Endothelial cell (in vitro differentiated cells): ENCODE measurements around the gene ACAA1. TPM values are rescaled to one million over a fixed set of nuclear protein-coding genes. Genes with fewer than 3 reads are reported as not detected.

Experiments
- DNase-seq: peaks from one replicate; pipeline ENCODE4 v3.0.0; 2021; ENCODE audit warnings: low spot score
- H3K27ac Mint-ChIP-seq: one replicate; pipeline ENCODE4 v1.8.0; 2021; ENCODE audit warnings: mixed read lengths, inconsistent platforms; ENCODE audit not compliant: unreplicated experiment
- H3K27me3 Mint-ChIP-seq: one replicate; pipeline ENCODE4 v1.8.0; 2021; ENCODE audit warnings: mild to moderate bottlenecking, moderate library complexity, mixed read lengths, inconsistent platforms; ENCODE audit not compliant: unreplicated experiment
- H3K36me3 Mint-ChIP-seq: one replicate; pipeline ENCODE4 v1.8.0; 2021; ENCODE audit warnings: mild to moderate bottlenecking, low read depth, mixed read lengths, inconsistent platforms; ENCODE audit not compliant: unreplicated experiment
- H3K4me1 Mint-ChIP-seq: one replicate; pipeline ENCODE4 v1.8.0; 2021; ENCODE audit warnings: mild to moderate bottlenecking, mixed read lengths, inconsistent platforms; ENCODE audit not compliant: unreplicated experiment
- H3K4me3 Mint-ChIP-seq: one replicate; pipeline ENCODE4 v1.8.0; 2021; ENCODE audit warnings: mild to moderate bottlenecking, mixed read lengths, inconsistent platforms; ENCODE audit not compliant: unreplicated experiment
- H3K9me3 Mint-ChIP-seq: one replicate; pipeline ENCODE4 v1.8.0; 2021; ENCODE audit warnings: mixed read lengths, inconsistent platforms; ENCODE audit not compliant: unreplicated experiment
- total RNA-seq: library from RNA; stranded (reverse); fragmentation: NEBNext Ultra II Directional; extraction: Animal tissue kit (Norgen Biotek cat#: 25700); gene quantifications from one replicate; pipeline ENCODE4 v1.2.1, GENCODE V29; 2021; ENCODE audit not compliant: unreplicated experiment
- TF ChIP-seq, protein P1 (sequence below): fragments of 200-600 bp; sonication (generic); IDR thresholded peaks from one replicate; pipeline ENCODE4 v1.5.0; 2021; ENCODE audit warnings: antibody characterized with exemption; ENCODE audit not compliant: unreplicated experiment

Gene ACAA1
- total RNA-seq, 1 donor from 2014 or later: 71.9 TPM

DNA sequence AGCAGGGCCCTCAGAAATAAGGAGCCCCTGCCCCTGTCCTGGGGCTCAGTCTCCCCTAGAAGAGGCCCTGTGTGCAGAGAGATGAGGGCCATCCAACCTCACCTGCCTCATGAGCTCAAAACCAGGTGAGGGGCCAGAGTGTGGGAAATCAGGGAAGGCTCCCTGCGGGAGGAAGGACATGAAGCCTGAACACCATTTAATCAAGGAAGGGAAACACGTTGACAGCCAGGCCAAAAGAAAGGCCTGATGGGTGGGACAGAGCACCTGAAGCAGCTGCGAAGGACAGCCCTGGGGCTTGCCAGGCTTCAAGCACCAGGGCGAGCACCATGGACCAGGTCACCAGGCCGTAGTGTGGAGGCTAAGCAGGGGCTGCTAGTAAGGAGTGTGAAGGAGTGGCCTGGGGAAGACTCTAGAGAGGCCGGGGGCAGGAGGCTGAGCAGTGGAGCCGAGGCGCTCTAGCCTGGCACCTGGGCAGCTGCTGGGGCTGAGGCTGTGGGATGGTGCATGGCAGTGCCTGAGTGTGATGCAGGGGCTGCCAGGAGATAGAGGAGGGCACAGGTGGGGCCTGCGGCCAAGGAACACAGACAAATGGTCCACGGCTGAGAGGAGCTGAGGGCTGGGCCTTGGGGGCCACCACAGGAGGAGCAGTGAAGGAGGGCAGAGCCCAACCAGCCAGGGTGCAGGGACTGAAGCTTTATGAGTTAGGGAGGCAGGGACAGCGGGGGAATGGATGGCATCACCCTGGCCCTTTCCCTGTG, 16.1 kb downstream of the ACAA1 start:
- H3K4me3 Mint-ChIP-seq: no peak overlapping the region
- TF ChIP-seq, protein P1, sequence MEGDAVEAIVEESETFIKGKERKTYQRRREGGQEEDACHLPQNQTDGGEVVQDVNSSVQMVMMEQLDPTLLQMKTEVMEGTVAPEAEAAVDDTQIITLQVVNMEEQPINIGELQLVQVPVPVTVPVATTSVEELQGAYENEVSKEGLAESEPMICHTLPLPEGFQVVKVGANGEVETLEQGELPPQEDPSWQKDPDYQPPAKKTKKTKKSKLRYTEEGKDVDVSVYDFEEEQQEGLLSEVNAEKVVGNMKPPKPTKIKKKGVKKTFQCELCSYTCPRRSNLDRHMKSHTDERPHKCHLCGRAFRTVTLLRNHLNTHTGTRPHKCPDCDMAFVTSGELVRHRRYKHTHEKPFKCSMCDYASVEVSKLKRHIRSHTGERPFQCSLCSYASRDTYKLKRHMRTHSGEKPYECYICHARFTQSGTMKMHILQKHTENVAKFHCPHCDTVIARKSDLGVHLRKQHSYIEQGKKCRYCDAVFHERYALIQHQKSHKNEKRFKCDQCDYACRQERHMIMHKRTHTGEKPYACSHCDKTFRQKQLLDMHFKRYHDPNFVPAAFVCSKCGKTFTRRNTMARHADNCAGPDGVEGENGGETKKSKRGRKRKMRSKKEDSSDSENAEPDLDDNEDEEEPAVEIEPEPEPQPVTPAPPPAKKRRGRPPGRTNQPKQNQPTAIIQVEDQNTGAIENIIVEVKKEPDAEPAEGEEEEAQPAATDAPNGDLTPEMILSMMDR: no peak
- DNase-seq: no peak
- H3K9me3 Mint-ChIP-seq: no peaks in the 10 kb centered on the region
- peaks cover 6% of the 10 kb centered on the region for H3K27me3 Mint-ChIP-seq
- no peak overlapping the region for H3K27ac Mint-ChIP-seq
- peaks cover 27% of the 10 kb centered on the region for H3K36me3 Mint-ChIP-seq
- no peaks in the 10 kb centered on the region for H3K4me1 Mint-ChIP-seq

- DNase-seq: no peak
- Mint-ChIP-seq H3K27me3 (peaks cover 6% of the 10 kb centered on the region), H3K4me1 (no peaks in the 10 kb centered on the region), H3K36me3 (peaks cover 19% of the 10 kb centered on the region), H3K27ac (no peak overlapping the region), H3K4me3 (no peak overlapping the region), H3K9me3 (no peaks in the 10 kb centered on the region)
- TF ChIP-seq, protein P1: no peak
Observed at GRCh38 chr3:38119821-38120692, 16.9 kb downstream of the ACAA1 start.

- peaks cover 7% of the 10 kb centered on the region for H3K27me3 Mint-ChIP-seq
- no peaks in the 10 kb centered on the region for H3K9me3 Mint-ChIP-seq
- H3K4me3 Mint-ChIP-seq: no peak overlapping the region
- TF ChIP-seq, protein P1: no peak
- peaks cover 15% of the 10 kb centered on the region for H3K36me3 Mint-ChIP-seq
- H3K4me1 Mint-ChIP-seq: no peaks in the 10 kb centered on the region
- DNase-seq: no peak
- H3K27ac Mint-ChIP-seq: no peak overlapping the region
Observed at GRCh38 chr3:38119248-38119544, 17.7 kb downstream of the ACAA1 start.

DNA sequence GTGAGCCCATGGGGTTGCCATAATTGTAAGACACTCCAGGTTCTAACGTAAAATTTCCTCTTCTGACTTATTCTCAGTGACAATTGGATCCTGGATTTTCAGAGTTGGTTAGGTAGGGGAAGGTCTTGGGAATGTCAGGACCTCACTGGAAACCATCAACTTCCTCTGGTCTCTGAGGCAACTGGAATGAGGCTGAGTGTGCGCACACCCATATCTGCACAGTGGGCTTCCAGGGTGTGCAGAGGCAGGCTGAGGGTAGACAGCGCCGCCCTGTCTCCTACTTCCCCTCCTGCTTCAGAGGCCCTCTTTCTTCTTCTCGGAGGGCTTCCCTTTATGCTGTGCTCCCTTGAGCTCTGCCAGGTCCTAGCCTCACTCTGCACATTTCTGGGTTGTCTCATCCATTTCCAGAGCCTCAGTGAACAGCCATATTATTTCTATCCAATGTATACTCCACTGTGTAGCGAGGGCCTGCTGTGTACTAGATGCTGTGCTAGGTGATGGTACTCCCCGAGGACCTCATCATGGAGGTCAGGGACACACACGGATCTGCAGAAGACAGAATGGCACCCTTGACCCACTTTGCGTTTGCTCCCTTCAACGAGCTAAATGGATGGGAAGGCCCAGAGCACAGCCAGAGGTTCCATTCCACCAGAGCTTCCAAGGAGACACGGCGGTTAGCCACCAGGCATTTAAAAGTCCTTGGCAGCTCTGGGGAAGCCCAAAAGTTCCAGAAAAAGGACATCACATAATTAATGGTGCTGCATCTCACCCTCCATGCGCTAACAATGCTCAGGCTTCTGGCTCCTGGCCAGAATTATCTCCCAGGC, 18.3 kb downstream of the ACAA1 start:
- peaks cover 7% of the 10 kb centered on the region for H3K27me3 Mint-ChIP-seq
- no peaks in the 10 kb centered on the region for H3K4me1 Mint-ChIP-seq
- H3K9me3 Mint-ChIP-seq: no peaks in the 10 kb centered on the region
- TF ChIP-seq, protein P1: no peak
- H3K27ac Mint-ChIP-seq: no peak overlapping the region
- H3K36me3 Mint-ChIP-seq: peaks cover 15% of the 10 kb centered on the region
- DNase-seq: no peak
- no peak overlapping the region for H3K4me3 Mint-ChIP-seq
